Umbilical cord (tissue), 2 donors: ENCODE results near the gene ALPI. TPM values are rescaled to one million over a fixed set of nuclear protein-coding genes. Genes with fewer than 3 reads are reported as not detected.

ENCODE experiments used
- DNase-seq: peaks from one replicate; pipeline ENCODE4 v3.0.0-alpha.2; 2015; ENCODE audit warnings: low spot score
- total RNA-seq: library from RNA; depleted of rRNA; stranded (reverse); fragments of >200 nt; gene quantifications from one replicate; pipeline ENCODE4 v1.2.3, GENCODE V29; 2014; ENCODE audit warnings: low replicate concordance; ENCODE audit not compliant: insufficient read depth

The ALPI gene
- total RNA-seq, 1 donor from 2014 or later: 2.9 TPM

GRCh38 chr2:232484628-232485347 is 28.8 kb downstream of the ALPI start:
- DNase-seq: no peak

- DNase-seq: no peak
Observed at GRCh38 chr2:232485348-232485756, 29.4 kb downstream of the ALPI start.

- DNase-seq: no peak
Observed at GRCh38 chr2:232485757-232486557, 30.0 kb downstream of the ALPI start.

GRCh38 chr2:232486558-232487384 is 30.8 kb downstream of the ALPI start:
- no peak for DNase-seq

GRCh38 chr2:232487385-232488096 is 31.6 kb downstream of the ALPI start, which contains the start of gene ECEL1:
ECEL1 (minus strand) TSS chr2:232487834; CDS start chr2:232486653, 1,181 bp downstream.
- no peak for DNase-seq

- no peak for DNase-seq
Observed at GRCh38 chr2:232488097-232488711, 32.3 kb downstream of the ALPI start.

- no peak for DNase-seq
Observed at GRCh38 chr2:232488721-232489300, 32.9 kb downstream of the ALPI start.

- no peak for DNase-seq
Observed at GRCh38 chr2:232489516-232490220, 33.7 kb downstream of the ALPI start.

- no peak for DNase-seq
Observed at GRCh38 chr2:232490221-232491138, 34.5 kb downstream of the ALPI start.

GRCh38 chr2:232491139-232491780 is 35.3 kb downstream of the ALPI start:
- DNase-seq: no peak

- no peak for DNase-seq
Observed at GRCh38 chr2:232492236-232492848, 36.4 kb downstream of the ALPI start.

- no peak for DNase-seq
Observed at GRCh38 chr2:232492963-232493700, 37.2 kb downstream of the ALPI start.

- no peak for DNase-seq
Observed at GRCh38 chr2:232493701-232494474, 37.9 kb downstream of the ALPI start.

GRCh38 chr2:232494542-232494941 is 38.6 kb downstream of the ALPI start:
- DNase-seq: no peak

- DNase-seq: no peak
Observed at GRCh38 chr2:232495292-232495691, 39.3 kb downstream of the ALPI start.
